NOMO-1 treated with DMSO at 0.1 percent for 48 hours (cell line): ENCODE results near the gene ZSWIM9.

Experiments used
- DNase-seq: peaks from one replicate; lab custom pipeline; 2025; ENCODE audit not compliant: unreplicated experiment; lab: John Stamatoyannopoulos, UW

ZSWIM9 gene

GRCh38 chr19:48174445-48175030, 4.1 kb downstream of the ZSWIM9 start:
- peak; percentile 18 for DNase-seq

GRCh38 chr19:48175578-48175977, 5.1 kb downstream of the ZSWIM9 start:
- DNase-seq, result no peak

GRCh38 chr19:48176226-48176625, 5.7 kb downstream of the ZSWIM9 start:
- DNase-seq, result no peak

GRCh38 chr19:48181505-48181904, 11.0 kb downstream of the ZSWIM9 start:
- no peak for DNase-seq

- DNase-seq, result no peak
Measured at GRCh38 chr19:48182434-48182833, 12.0 kb downstream of the ZSWIM9 start.

- DNase-seq, result no peak
Measured at GRCh38 chr19:48183356-48183755, 12.9 kb downstream of the ZSWIM9 start.

- no peak for DNase-seq
Measured at GRCh38 chr19:48186015-48186414, 15.5 kb downstream of the ZSWIM9 start.

- no peak for DNase-seq
Measured at GRCh38 chr19:48186541-48186991, 16.1 kb downstream of the ZSWIM9 start.

- DNase-seq, result no peak
Measured at GRCh38 chr19:48190288-48190884, 19.9 kb downstream of the ZSWIM9 start.

GRCh38 chr19:48190885-48191284, 20.4 kb downstream of the ZSWIM9 start:
- DNase-seq, result no peak

GRCh38 chr19:48192750-48193149, 22.3 kb downstream of the ZSWIM9 start:
- DNase-seq, result no peak

- no peak for DNase-seq
Measured at GRCh38 chr19:48194041-48194843, 23.8 kb downstream of the ZSWIM9 start.

GRCh38 chr19:48194844-48195830, 24.7 kb downstream of the ZSWIM9 start:
- no peak for DNase-seq

GRCh38 chr19:48196321-48196763, 25.9 kb downstream of the ZSWIM9 start:
- DNase-seq, result no peak

- no peak for DNase-seq
Measured at GRCh38 chr19:48196933-48197665, 26.6 kb downstream of the ZSWIM9 start.

GRCh38 chr19:48203222-48203793, 32.8 kb downstream of the ZSWIM9 start:
- no peak for DNase-seq

GRCh38 chr19:48203794-48204628, 33.5 kb downstream of the ZSWIM9 start:
- DNase-seq, result peak; percentile 94

- DNase-seq, result peak; percentile 84
Measured at GRCh38 chr19:48206397-48207093, 36.1 kb downstream of the ZSWIM9 start.
